GM19452 (cell line): ENCODE data around the gene JAG2.

Source experiments
- ATAC-seq: cut with Tn5 transposase; IDR thresholded peaks from one replicate; pipeline ENCODE4 v1.9.1; 2021; ENCODE audit not compliant: unreplicated experiment

The JAG2 gene

GRCh38 chr14:105166571-105167302 is 1.8 kb downstream of the JAG2 start:
- no peak for ATAC-seq

GRCh38 chr14:105165761-105166485 is 2.7 kb downstream of the JAG2 start:
- no peak for ATAC-seq

GRCh38 chr14:105165134-105165704 is 3.4 kb downstream of the JAG2 start:
- no peak for ATAC-seq

GRCh38 chr14:105163040-105163742 is 5.4 kb downstream of the JAG2 start:
- ATAC-seq = no peak

GRCh38 chr14:105162669-105162979 is 6.0 kb downstream of the JAG2 start:
- no peak for ATAC-seq

- no peak for ATAC-seq
Measured at GRCh38 chr14:105161964-105162668, 6.5 kb downstream of the JAG2 start.

- ATAC-seq = no peak
Measured at GRCh38 chr14:105161309-105161708, 7.3 kb downstream of the JAG2 start.

- ATAC-seq = no peak
Measured at GRCh38 chr14:105160776-105161175, 7.8 kb downstream of the JAG2 start.

GRCh38 chr14:105159344-105159743 is 9.2 kb downstream of the JAG2 start:
- no peak for ATAC-seq

- no peak for ATAC-seq
Measured at GRCh38 chr14:105158794-105159193, 9.8 kb downstream of the JAG2 start.

- no peak for ATAC-seq
Measured at GRCh38 chr14:105157872-105158271, 10.7 kb downstream of the JAG2 start.

- ATAC-seq = no peak
Measured at GRCh38 chr14:105156414-105157375, 11.9 kb downstream of the JAG2 start.

GRCh38 chr14:105155681-105156413 is 12.7 kb downstream of the JAG2 start:
- ATAC-seq = no peak

- no peak for ATAC-seq
Measured at GRCh38 chr14:105155071-105155651, 13.4 kb downstream of the JAG2 start.

- ATAC-seq = no peak
Measured at GRCh38 chr14:105154476-105154871, 14.1 kb downstream of the JAG2 start.

GRCh38 chr14:105153739-105154475 is 14.7 kb downstream of the JAG2 start:
- no peak for ATAC-seq

GRCh38 chr14:105153331-105153731 is 15.2 kb downstream of the JAG2 start:
- no peak for ATAC-seq

- ATAC-seq = no peak
Measured at GRCh38 chr14:105152794-105153241, 15.8 kb downstream of the JAG2 start.
